Peyer's patch (tissue), 4 donors: Measurements from ENCODE around the gene ICE2. TPM values are rescaled to one million over a fixed set of nuclear protein-coding genes. Genes with fewer than 3 reads are reported as not detected.
A peak's percentile ranks its signal among the peaks of the same experiment; 100 is the strongest.

Experiments used
- DNase-seq, 3 donors: peaks; one replicate each; pipeline ENCODE4 v3.0.0-alpha.2; 2017 to 2019
- H3K27ac ChIP-seq, 4 donors: fragments of 200-600 bp; sonication (generic); one replicate each; pipeline ENCODE4 v1.5.1; 2016 to 2019
- H3K27me3 ChIP-seq, 2 donors: fragments of 200-600 bp; sonication (generic); one replicate each; pipeline ENCODE4 v1.5.1; 2019
- H3K36me3 ChIP-seq, 3 donors: fragments of 200-600 bp; sonication (generic); one replicate each; pipeline ENCODE4 v1.5.1; 2016 to 2019
- H3K4me1 ChIP-seq, 4 donors: fragments of 200-600 bp; sonication (generic); one replicate each; pipeline ENCODE4 v1.5.1; 2016 to 2019
- H3K4me3 ChIP-seq, 4 donors: fragments of 200-600 bp; sonication (generic); 1 replicate in 3 of 4; 2 replicates in 1 of 4; pipeline ENCODE4 v1.5.1; 2016 to 2019; ENCODE audit warnings: mild to moderate bottlenecking in 1 of 4
- H3K9me3 ChIP-seq, 4 donors: fragments of 200-600 bp; sonication (generic); one replicate each; pipeline ENCODE4 v1.5.1; 2016 to 2019; ENCODE audit warnings: mild to moderate bottlenecking in 1 of 4
- CTCF ChIP-seq, 6 experiments: fragments of 450-650 bp in 4 of 6; fragments of 200-600 bp in 2 of 6; sonication (generic) in 1 of 6; IDR thresholded peaks; one replicate each; pipeline ENCODE4 v1.5.1; 2017 to 2019; ENCODE audit warnings: antibody characterized with exemption in 6 of 6, mild to moderate bottlenecking in 3 of 6, moderate library complexity in 1 of 6
- POLR2A ChIP-seq, 2 donors: fragments of 450-650 bp; IDR thresholded peaks; one replicate each; pipeline ENCODE4 v1.5.1; 2017; ENCODE audit warnings: antibody characterized with exemption in 2 of 2, mild to moderate bottlenecking in 2 of 2, moderate library complexity in 2 of 2
- total RNA-seq, 4 donors: library from RNA; depleted of rRNA; stranded (reverse); fragments of >200 nt; gene quantifications; one replicate each; pipeline ENCODE4 v1.1.0, GENCODE V29; 2016

The ICE2 gene
- total RNA-seq, 4 donors from 2014 or later = 14.7 to 27.2 (median 19.6) TPM

GRCh38 chr15:60374209-60374608 lies 104.7 kb downstream of the ICE2 start:
- H3K9me3 ChIP-seq = no peaks in the 10 kb centered on the region
- H3K4me1 ChIP-seq = peaks cover 0 to 55% (median 3%) of the 10 kb centered on the region in 4 donors
- H3K27ac ChIP-seq = peak overlapping the region in 2 of 4 donors; percentile 48 to 61
- no peak overlapping the region for H3K4me3 ChIP-seq
- peaks cover 0 to 63% (median 0%) of the 10 kb centered on the region in 3 donors for H3K36me3 ChIP-seq
- H3K27me3 ChIP-seq = no peaks in the 10 kb centered on the region
- no peak for DNase-seq
- TF ChIP-seq CTCF (IDR thresholded peaks at IDR 0.05) (no peak), POLR2A (IDR thresholded peaks at IDR 0.05) (no peak)

- no peak overlapping the region for H3K4me3 ChIP-seq
- no peak for DNase-seq
- H3K36me3 ChIP-seq = peaks cover 0 to 63% (median 0%) of the 10 kb centered on the region in 3 donors
- H3K27me3 ChIP-seq = no peaks in the 10 kb centered on the region
- H3K9me3 ChIP-seq = no peaks in the 10 kb centered on the region
- TF ChIP-seq POLR2A (IDR thresholded peaks at IDR 0.05) (no peak), CTCF (IDR thresholded peaks at IDR 0.05) (no peak)
- peak overlapping the region in 1 of 4 donors; percentile 10 for H3K27ac ChIP-seq
- peaks cover 0 to 54% (median 3%) of the 10 kb centered on the region in 4 donors for H3K4me1 ChIP-seq
Observed at GRCh38 chr15:60373745-60374144, 105.2 kb downstream of the ICE2 start.

- H3K9me3 ChIP-seq = no peaks in the 10 kb centered on the region
- peak overlapping the region in 1 of 4 donors; percentile 45 for H3K27ac ChIP-seq
- peaks cover 0 to 64% (median 0%) of the 10 kb centered on the region in 3 donors for H3K36me3 ChIP-seq
- TF ChIP-seq CTCF (IDR thresholded peaks at IDR 0.05) (no peak), POLR2A (IDR thresholded peaks at IDR 0.05) (no peak)
- H3K27me3 ChIP-seq = no peaks in the 10 kb centered on the region
- DNase-seq = no peak
- H3K4me1 ChIP-seq = peaks cover 0 to 54% (median 3%) of the 10 kb centered on the region in 4 donors
- H3K4me3 ChIP-seq = no peak overlapping the region
Observed at GRCh38 chr15:60373327-60373726, 105.6 kb downstream of the ICE2 start.

- TF ChIP-seq POLR2A (IDR thresholded peaks at IDR 0.05) = no peak
- no peak for TF ChIP-seq CTCF (IDR thresholded peaks at IDR 0.05)
- Histone ChIP-seq H3K36me3 (peaks cover 0 to 62% (median 0%) of the 10 kb centered on the region in 3 donors), H3K9me3 (no peaks in the 10 kb centered on the region), H3K27ac (peak overlapping the region in 3 of 4 donors; percentile 45 to 72 (median 63)), H3K4me3 (no peak overlapping the region), H3K4me1 (peaks cover 0 to 54% (median 3%) of the 10 kb centered on the region in 4 donors), H3K27me3 (no peaks in the 10 kb centered on the region)
- DNase-seq = no peak
Observed at GRCh38 chr15:60372756-60373155, 106.2 kb downstream of the ICE2 start.

GRCh38 chr15:60372227-60372626 lies 106.7 kb downstream of the ICE2 start:
- H3K27ac ChIP-seq = peak overlapping the region in 3 of 4 donors; percentile 63 to 83 (median 72)
- H3K4me1 ChIP-seq = peaks cover 0 to 54% (median 3%) of the 10 kb centered on the region in 4 donors
- no peak overlapping the region for H3K4me3 ChIP-seq
- DNase-seq = no peak
- no peaks in the 10 kb centered on the region for H3K9me3 ChIP-seq
- H3K27me3 ChIP-seq = no peaks in the 10 kb centered on the region
- peaks cover 0 to 56% (median 0%) of the 10 kb centered on the region in 3 donors for H3K36me3 ChIP-seq
- TF ChIP-seq CTCF (IDR thresholded peaks at IDR 0.05) = no peak
- no peak for TF ChIP-seq POLR2A (IDR thresholded peaks at IDR 0.05)
